ENCODE measurements around the gene USP24. TPM values are rescaled to one million over a fixed set of nuclear protein-coding genes. Genes with fewer than 3 reads are reported as not detected.

Gene USP24
- total and polyA plus RNA-seq, 10 of the 15 experiments (the other 5 are each of a cell fraction or from before 2014, with no cell fraction given) = 4.6 to 36.5 (median 25.3) TPM

DNA sequence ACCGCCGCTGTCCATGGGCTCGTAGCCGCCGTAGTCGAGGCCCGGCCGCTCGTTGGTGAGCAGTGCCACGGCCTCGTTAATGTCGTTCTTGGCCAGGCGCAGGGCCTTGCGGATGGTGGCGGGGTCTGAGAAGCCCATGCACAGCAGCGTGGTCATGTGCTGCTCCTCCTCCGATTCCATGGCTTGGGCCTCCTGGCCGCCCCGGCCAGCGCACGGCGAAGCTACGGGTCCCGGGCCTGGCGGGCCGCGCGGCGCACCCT lies 300 bp downstream of the USP24 start:
- Histone ChIP-seq H3K36me3 (ENCODE audit: control insufficient read depth in 2 of 2, insufficient read depth in 2 of 2, low read length in 1 of 2) (no peaks in the 10 kb centered on the region), H3K27ac (ENCODE audit: control insufficient read depth, insufficient read depth) (peak overlapping the region; percentile 87), H3K9ac (ENCODE audit: control insufficient read depth, insufficient read depth, low read length) (peak overlapping the region; percentile 65), H3K27me3 (replicated peaks in 1 of 2; ENCODE audit: control insufficient read depth in 2 of 2, insufficient read depth in 2 of 2, low read length in 1 of 2) (no peaks in the 10 kb centered on the region), H3K4me1 (ENCODE audit: control insufficient read depth, insufficient read depth, low read length) (peaks cover 8% of the 10 kb centered on the region), H3K4me2 (ENCODE audit: control insufficient read depth, insufficient read depth) (peak overlapping the region; percentile 97; the same call in 1 of the 2 replicates), H4K20me1 (ENCODE audit: control insufficient read depth, insufficient read depth) (no peaks in the 10 kb centered on the region), H3K9me3 (replicated peaks; ENCODE audit: control insufficient read depth, insufficient read depth, low read length) (no peaks in the 10 kb centered on the region), H3K4me3 (peak overlapping the region; percentile 89), H2AFZ (ENCODE audit: control insufficient read depth, low read depth, low read length) (peak overlapping the region; percentile 65), H3K79me2 (ENCODE audit: control insufficient read depth, insufficient read depth, low read length) (peaks cover 59% of the 10 kb centered on the region)
- RAD21 ChIA-PET (ENCODE audit: unreplicated experiment) = interaction anchor here (1.6 kb wide), 1 partner anchor 43 kb away, joined by 8 read pairs; no protein-coding TSS in a partner anchor
- CTCF ChIA-PET = no interaction called here
- POLR2A ChIA-PET = interaction anchor here (0.6 to 4.0 kb wide), 3 partner anchors 9 to 42 kb away, joined by 3 to 16 read pairs (median 3); no protein-coding TSS in a partner anchor
- intact Hi-C loops (cut with micrococcal nuclease; ENCODE audit: unreplicated experiment) = loop anchor here (1.0 to 10.0 kb wide), 4 partner anchors 42 to 1350 kb away; no protein-coding TSS in a partner anchor
- peak; percentile 11 for ATAC-seq
- no peak for FAIRE-seq
- TF ChIP-seq, protein P1, sequence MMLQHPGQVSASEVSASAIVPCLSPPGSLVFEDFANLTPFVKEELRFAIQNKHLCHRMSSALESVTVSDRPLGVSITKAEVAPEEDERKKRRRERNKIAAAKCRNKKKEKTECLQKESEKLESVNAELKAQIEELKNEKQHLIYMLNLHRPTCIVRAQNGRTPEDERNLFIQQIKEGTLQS (IDR thresholded peaks at IDR 0.05; ENCODE audit: borderline replicate concordance, extremely low read depth, low read depth, low read length) = no peak
- TF ChIP-seq MXI1 (IDR thresholded peaks at IDR 0.05; ENCODE audit: low read depth, low read length) (peak; percentile 44; the same call in 1 of the 2 replicates), RB1 (IDR thresholded peaks at IDR 0.05; ENCODE audit: borderline replicate concordance) (peak; percentile 57; the same call in 1 of the 2 replicates), BCL11A (IDR thresholded peaks at IDR 0.05; ENCODE audit: low read depth, low read length) (no peak), MYC (IDR thresholded peaks at IDR 0.05; ENCODE audit: insufficient read depth, insufficient read length, insufficient replicate concordance, low read length, severe bottlenecking) (peak; percentile 21)
- DNase-seq (ENCODE audit: low read depth, low spot score) = no peak
- in situ Hi-C loops (cut with MboI) = no loop called here
- BruUV-seq (replicated peaks) = no TSS peak
- under 1% methylated on average over 29 of the region's 29 CpGs for WGBS (ENCODE audit: insufficient coverage, insufficient replicate concordance, low lambda C conversion rate, missing lambda C conversion rate)
- SMC1A ChIA-PET (ENCODE audit: uncharacterized antibody, unreplicated experiment) = interaction anchor here (1.1 to 1.8 kb wide), 2 partner anchors 21 to 63 kb away, joined by 3 to 5 read pairs; no protein-coding TSS in a partner anchor

Data from GM12878 (cell line).